ENCODE data around the gene ATP5ME. TPM values are rescaled to one million over a fixed set of nuclear protein-coding genes. Genes with fewer than 3 reads are reported as not detected.
A peak's percentile ranks its signal among the peaks of the same experiment; 100 is the strongest.
"Not testable (repeated sequence)": the region's sequence is repeated elsewhere in the genome, so short reads cannot be mapped to it uniquely, and the experiment has no call there.

The ATP5ME gene
- total RNA-seq, 1 donor from 2014 or later: 35.2 TPM

DNA sequence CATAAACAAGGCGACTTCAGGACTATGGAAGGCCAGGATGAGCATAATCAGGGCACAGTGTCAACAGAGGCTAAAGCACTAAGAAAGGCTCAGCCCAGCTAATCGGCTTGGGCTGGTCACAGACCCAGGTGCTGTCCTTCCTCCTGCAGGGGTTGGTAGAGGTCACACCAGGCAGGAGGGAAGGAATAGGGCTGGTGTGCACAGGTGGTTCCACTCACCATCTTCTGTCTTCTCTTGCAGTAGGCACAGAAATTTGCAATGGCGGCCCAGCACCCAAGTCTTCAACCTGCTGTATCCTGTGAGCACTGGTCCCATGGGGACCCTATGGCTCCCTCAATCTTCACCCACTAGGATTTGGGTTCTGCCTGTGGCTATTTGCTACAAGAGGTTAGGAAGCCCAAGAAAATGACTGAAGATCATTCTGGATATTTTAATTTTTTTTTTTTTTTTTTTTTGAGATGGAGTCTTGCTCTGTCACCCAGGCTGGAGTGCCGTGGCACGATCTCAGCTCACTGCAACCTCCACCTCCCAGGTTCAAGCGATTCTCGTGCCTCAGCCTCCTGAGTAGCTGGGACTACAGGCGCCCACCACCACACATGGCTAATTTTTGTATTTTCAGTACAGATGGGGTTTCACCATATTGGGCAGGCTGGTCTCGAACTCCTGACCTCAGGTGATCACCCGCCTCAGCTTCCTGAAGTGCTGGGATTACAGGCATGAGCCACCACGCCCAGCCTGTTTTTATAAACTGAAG is 4.1 kb downstream of the ATP5ME start:
- not testable (repeated sequence) for DNase-seq (ENCODE audit: low spot score)

DNA sequence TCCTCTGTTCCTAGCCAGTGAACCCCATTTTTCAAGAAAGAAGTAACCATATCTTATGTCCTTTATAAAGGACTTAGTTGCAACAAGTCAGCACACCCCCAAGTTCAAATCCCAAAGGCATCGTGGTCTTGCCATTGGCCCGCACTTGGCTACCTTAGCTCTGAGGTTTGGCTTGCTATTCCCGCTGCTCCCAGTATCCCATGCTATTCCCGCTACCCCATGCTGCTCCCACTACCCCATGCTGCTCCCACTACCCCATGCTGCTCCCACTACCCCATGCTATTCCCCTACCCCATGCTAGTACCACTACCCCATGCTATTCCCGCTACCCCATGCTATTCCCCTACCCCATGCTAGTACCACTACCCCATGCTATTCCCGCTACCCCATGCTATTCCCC is 5.9 kb downstream of the ATP5ME start:
- DNase-seq (ENCODE audit: low spot score): not testable (repeated sequence)

DNA sequence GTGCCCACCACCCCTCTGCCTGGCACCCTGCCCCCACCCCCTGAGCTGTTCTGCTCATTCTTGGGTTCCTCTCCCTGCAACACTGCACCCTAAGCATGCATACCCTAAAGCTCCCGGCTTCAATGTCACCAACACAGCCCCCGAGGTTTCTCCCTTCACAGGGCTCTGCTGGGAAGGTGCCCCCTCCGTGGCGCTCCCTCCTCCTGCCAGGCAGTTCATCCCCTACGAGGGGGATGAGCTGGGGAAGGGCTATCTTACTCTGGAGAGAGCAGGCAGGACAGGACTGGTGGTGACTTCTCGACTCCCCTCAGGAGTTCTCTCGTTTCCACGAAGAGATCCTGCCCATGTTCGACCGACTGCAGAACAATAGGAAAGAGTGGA is 6.5 kb downstream of the ATP5ME start:
- DNase-seq (ENCODE audit: low spot score): no peak

DNA sequence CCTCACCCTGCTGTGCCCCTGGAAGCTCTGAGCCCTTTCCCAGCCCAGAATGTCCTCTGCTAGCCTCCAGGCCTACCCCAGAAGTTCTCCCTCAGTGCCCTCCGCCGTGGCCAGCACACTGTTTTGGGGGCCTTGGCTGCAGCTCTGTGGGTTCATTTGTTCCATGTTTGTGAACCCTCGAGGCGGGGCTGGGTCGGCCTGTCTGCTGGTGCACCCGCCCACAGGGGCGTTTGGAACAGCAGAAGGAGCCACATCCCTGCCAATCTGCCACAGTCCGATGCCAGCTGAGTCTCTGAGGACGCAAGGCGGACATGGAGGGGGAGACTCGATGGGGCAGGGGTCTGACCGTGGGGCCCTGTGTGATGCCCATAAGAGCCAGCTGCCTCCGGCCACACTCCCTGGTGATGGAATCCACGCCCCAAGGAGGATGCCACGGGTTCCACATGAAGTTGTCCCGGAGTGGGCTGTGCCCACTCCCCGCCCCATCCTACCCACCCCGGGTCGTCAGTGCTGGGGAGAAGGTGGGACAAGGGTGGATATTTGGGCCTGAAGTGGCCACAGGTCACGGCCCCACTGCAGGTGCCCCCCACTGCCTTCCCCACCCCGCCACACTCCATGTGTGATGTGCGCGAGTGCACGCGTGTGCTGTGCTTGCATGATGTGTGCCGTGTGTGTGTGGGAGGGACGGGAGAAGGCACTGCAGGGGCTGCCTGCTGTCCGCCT is 7.1 kb downstream of the ATP5ME start:
- no peak for DNase-seq (ENCODE audit: low spot score)

DNA sequence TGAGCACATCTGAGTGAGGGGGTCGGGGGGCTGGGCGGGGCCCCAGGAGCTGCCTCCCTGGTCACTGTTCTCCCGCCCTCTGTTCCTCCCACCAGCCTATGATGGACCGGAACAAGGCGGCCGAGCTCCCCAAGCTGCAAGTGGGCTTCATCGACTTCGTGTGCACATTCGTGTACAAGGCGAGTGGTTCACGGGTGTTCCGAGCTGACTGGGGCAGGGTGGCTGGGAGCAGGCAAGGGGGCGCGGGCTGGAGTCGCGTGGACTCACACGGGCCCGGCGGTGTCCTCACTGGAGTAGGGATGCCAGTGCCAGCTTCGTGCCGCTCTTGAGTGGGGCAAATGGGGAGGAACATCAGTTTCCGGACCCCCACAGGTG is 7.7 kb downstream of the ATP5ME start:
- no peak for DNase-seq (ENCODE audit: low spot score)

DNA sequence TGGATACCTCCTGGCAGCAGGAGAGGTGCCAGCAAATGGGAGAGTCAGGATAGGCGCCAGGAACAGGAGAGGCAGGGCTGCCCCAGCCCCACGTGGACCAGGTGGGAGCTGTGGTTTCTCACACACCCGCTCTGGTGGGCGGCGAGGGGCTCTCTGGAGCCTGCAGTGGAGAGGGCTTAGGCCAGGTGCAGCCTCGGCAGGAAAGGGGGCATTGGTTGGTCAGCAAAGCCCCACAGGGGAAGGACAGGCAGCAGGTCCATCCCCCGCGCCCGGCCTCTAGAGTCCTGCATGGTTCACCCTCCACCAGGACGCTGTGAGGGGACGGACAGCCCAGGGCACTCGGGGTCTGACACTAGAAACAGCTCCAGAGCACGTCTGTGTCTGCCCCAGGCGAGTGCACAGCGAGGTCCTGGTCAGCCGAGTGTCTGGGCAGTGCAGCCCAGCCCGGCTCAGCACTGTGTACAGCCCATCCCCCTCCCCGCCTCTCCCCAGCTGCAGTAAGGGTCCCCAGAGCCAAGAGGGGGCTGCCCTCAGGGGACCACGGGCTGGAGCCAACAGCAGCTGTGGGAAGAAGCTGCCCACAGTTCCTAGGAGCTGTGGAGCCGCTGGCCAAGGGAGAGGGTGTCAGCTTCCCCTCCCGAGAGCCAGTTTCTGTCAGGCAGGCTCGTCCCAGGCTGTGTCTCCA is 8.2 kb downstream of the ATP5ME start:
- DNase-seq (ENCODE audit: low spot score): no peak

DNA sequence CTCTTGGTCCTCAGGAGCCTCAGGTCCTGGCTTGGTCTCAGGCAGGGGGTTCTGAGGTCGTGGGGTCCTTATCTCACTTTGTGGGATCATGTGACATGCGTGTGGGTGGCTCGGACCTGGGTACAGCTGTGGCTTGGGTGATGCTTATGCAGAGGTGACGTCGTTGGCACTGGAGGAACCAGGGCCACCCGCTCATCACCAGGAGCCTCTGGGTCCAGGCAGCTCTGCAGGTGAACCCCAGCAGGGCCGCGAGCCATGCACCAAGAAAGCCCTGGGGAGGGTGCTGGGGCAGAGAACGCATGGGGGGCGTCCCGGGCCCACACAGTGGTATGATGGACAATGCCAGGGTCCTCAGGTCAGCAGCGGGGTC is 8.7 kb downstream of the ATP5ME start:
- no peak for DNase-seq (ENCODE audit: low spot score)

DNA sequence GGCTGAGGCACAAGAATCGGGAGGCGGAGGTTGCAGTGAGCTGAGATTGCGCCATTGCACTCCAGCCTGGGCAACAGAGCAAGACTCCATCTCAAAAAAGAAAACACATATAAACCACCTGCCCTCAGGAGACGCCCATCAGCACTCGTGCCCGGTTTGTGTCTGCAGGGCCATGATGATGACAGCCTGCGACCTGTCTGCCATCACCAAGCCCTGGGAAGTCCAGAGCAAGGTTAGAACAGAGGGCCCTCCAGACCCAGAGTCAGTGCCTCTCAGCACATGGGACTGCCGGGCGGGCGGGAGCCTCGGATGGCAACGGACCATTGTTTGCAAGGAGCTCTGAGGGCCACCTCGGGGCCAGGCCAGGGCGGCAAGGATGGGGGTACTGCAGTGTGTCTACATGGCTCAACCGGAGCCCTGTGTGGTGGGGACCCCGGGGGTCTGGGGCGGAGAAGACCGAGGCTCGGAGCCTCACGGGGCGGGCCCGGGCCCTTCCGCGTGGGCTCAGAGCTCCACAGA is 9.3 kb downstream of the ATP5ME start:
- DNase-seq (ENCODE audit: low spot score): no peak

DNA sequence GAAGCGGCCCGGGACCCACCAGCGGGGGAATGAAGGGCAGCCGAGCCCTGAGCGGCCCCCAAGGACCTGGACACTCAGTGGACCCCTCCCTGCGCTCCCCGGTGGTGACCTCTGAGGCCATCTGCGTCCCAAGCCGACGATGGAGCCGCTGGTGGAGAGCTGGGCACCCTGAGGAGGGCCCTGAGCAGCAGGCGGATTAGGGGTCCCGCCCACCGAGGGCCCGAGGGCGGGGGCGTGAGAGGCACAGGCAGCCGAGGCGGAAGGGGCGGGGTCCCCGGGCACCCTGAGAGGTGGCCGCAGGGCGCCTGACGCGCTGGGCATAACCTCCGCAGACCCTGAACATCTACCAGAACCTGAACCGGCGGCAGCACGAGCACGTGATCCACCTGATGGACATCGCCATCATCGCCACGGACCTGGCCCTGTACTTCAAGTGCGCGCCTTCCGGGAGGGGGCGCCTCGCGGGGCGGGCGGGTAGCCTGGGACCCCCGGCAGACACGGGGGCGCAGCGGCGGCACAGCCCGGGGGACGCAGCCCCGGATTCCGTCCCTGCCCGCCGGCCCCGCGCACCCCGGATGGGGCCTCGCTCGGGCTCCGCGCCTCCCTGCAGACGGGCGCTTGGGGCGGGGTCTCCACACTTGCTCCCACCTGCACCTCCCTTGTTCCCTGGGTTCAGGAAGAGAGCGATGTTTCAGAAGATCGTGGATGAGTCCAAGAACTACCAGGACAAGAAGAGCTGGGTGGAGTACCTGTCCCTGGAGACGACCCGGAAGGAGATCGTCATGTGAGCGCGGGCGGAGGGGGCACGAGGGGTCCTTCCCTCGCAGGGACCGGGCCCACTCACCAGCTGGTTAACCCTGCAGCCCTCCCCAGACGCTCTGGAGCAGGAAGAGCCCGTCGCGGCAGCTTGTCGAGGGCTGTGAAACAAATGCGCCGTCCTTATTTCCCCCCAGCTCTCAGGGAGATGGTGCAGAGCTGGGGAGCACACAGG is 10.3 kb downstream of the ATP5ME start:
- DNase-seq (ENCODE audit: low spot score): peak; percentile 74

DNA sequence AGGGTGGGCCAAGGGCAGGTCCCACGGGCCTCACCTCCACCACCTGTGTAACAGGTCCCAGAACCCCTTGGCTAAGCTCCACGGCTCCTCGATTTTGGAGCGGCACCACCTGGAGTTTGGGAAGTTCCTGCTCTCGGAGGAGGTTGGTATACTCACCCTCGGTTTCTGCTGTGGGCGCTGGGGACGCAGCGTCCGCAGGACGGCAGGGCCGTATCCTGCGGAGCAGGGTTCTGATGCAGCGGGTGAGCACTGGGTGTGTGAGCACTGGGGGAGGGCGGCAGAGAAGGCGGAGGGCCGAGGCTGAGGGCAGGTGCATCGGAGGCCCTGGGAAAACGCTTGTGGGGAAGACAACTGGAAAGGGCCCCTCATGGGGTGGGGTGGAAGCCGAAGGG is 11.0 kb downstream of the ATP5ME start:
- no peak for DNase-seq (ENCODE audit: low spot score)

DNA sequence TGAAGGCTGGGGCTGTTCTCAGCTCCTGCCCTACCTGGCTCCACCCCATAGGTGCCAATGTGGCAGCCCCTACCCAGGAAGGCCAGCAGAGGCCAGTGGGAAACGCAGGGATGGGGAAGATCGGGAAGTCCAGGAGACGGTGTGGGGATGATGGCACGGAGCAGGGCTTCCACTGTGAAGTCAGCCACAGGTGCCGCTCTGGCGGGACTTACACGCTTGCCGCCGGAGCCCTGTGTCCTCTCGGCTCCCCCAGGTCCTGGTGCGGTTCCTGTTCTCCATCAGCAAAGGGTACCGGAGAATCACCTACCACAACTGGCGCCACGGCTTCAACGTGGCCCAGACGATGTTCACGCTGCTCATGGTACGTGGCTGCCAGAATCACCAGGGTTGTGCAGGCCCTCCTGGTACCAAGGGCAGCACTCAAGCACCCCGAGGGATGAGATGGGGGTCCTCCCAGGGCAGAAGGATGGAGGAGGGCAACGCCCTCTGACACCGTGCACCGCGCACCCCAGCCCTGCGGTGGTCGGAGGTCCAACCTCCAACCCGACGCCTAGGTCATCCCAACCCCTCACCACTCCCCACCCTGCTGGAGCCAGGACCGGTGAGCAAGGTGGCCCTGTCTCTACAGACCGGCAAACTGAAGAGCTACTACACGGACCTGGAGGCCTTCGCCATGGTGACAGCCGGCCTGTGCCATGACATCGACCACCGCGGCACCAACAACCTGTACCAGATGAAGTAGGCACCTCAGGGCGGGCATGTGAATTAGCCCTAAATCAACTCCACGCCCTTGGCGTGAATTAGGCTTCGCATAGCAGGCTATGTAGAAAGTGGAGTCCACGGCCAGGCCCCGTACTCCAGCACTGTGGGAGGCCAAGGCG is 12.0 kb downstream of the ATP5ME start:
- DNase-seq (ENCODE audit: low spot score): no peak

DNA sequence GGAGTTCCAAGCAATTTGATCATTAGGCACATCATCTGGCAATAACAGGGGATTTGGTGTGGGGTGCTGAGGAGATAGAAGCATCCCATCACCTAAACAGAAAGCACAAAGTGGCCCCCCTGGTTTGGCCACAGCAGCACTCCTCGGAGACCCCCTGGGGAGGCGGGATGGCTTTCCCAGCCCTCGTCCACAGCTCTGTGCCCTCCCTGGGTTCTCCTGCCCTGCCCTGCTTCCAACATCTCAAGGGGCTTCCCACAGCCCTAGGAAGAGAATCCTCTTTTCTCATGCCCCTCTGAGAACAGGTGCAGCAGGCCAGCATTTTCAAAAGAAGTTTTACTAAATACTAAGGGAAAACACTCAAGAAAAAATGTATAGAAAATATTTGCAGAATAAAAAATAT is 12.8 kb downstream of the ATP5ME start:
- no peak for DNase-seq (ENCODE audit: low spot score)

DNA sequence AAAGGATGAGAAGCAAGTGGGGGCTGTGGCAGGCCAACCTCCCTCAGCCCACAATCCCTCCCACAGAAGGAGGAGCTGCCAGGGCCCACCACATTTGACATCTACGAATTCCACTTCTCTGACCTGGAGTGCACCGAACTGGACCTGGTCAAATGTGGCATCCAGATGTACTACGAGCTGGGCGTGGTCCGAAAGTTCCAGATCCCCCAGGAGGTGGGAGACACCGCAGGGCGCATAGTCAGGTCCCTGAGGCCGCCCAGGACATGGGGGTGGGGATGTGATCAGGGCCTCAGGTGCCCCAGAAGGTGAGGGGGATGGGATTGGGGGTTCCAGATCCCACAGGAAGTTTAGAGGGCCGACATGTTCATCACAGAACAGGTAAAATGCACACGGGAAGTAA is 13.7 kb downstream of the ATP5ME start:
- DNase-seq (ENCODE audit: low spot score): no peak

DNA sequence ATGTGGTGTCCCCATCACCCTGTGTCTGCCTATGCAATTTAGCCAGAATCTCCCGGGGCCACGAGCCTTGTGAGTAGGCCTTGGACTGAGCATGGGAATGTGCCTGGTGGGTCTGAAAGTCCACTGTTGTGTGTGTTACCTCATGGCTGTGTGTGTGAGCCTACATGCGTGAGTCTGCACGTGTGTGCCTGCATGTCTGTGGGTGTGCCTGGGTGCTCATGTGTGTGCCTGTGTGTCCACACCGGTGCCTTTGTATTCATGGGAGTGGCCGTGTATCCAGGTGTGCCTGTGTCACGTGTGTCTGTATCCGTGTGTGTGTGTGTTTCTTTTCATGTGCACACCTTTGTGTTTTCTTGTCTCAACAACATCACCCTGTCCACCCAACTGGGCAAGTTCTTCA is 14.2 kb downstream of the ATP5ME start:
- no peak for DNase-seq (ENCODE audit: low spot score)

DNA sequence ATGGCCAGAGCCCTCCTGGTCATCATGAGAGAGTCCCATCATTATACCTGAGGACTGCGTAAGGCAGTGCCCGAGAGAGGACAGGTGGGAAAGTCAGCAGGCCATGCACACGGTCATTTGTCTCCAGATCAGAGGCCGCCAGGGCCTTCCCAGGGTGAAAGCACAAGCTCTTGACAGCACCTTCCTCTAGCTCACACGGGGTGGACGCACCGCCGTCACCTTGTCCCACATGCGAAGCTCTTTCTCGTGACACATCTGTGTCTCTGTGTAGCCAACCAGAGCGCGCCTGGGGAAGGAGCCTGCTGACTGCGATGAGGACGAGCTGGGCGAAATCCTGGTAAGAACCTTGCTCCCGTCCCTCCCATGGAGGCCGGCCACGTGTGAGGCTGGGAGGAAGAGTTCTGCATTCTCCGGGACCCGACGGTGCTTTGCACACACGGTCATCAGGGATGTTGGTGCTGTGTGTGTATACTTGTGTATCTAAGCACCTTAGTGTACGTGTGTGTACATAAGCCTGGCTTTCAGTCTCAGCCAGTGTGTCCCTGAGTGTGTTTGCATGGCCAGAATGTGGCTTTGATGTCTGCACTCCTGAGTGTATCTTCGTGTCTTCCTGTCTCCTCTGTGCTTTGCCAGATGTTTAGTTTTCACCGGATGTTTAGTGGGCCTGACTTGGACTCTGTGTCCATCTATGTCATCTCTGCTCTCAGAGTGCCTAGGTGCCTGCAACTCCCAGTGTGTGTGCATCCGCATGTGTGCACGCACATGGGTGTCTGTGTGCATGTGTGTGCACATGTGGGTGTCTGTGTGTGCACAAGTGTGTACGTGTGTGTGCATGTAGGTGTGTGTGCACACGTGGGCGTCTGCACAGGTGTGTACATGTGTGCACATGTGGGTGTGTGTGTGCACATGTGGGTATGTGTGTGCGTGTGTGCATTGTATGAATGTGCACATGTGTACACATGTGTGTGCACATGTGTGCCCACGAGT is 15.1 kb downstream of the ATP5ME start:
- no peak for DNase-seq (ENCODE audit: low spot score)

DNA sequence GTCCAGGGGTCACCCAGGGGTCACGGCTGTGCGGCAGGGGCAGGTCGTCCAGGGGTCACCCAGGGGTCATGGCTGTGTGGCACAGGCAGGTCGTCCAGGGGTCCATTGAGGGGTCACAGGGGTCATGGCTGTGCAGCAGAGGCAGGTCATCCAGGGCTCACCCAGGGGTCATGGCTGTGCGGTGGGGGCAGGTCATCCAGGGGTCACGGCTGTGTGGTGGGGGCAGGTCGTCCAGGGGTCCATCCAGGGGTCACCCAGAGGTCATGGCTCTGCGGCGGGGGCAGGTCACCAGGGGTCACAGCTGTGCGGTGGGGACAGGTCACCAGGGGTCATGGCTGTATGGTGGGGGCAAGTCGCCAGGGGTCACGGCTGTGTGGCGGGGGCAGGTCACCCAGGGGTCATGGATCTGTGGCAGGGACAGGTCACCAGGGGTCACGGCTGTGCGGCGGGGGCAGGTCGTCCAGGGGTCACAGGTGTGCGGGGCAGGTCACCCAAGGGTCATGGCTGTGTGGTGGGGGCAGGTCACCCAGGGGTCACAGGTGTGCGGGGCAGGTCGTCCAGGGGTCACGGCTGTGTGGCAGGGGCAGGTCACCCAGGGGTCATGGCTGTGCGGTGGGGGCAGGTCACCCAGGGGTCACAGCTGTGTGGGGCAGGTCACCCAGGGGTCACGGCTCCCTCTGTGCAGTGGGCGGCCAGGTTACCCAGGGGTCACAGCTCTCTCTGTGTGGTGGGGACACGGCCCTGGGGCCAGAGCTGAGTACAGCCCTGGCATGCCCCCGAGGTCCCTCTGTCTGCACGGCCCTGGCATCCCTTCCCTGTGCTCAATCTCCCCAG is 16.0 kb downstream of the ATP5ME start:
- DNase-seq (ENCODE audit: low spot score): no peak

DNA sequence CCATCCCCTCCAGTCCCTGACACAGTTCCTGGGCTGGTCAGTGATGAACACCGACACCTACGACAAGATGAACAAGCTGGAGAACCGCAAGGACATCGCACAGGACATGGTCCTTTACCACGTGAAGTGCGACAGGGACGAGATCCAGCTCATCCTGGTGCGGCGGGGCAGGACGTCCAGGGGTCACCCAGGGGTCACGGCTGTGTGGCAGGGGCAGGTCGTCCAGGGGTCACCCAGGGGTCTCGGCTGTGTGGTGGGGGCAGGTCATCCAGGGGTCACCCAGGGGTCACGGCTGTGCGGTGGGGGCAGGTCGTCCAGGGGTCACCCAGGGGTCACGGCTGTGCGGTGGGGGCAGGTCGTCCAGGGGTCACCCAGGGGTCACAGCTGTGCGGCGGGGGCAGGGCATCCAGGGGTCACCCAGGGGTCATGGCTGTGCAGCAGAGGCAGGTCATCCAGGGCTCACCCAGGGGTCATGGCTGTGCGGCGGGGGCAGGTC is 16.7 kb downstream of the ATP5ME start:
- no peak for DNase-seq (ENCODE audit: low spot score)
